Measurements from ENCODE around the gene ZNF556. TPM values are rescaled to one million over a fixed set of nuclear protein-coding genes. Genes with fewer than 3 reads are reported as not detected.
A peak's percentile ranks its signal among the peaks of the same experiment; 100 is the strongest.

The ZNF556 gene
- total and polyA plus RNA-seq, 10 of the 15 experiments (the other 5 are each of a cell fraction or from before 2014, with no cell fraction given): not detected

GRCh38 chr19:2819540-2820111 is 47.5 kb upstream of the ZNF556 start, which contains the start of gene ZNF554 (continued):
- TF ChIP-seq ZNF384 (IDR thresholded peaks at IDR 0.05; ENCODE audit: borderline replicate concordance, low read depth, low read length): no peak
- TF ChIP-seq RUNX3 (IDR thresholded peaks at IDR 0.05; ENCODE audit: low read length): peak; percentile 66
- TF ChIP-seq CUX1 (IDR thresholded peaks at IDR 0.05; ENCODE audit: insufficient replicate concordance, low read depth, low read length): no peak
- no peak for TF ChIP-seq WRNIP1 (IDR thresholded peaks at IDR 0.05; ENCODE audit: borderline replicate concordance, low read depth, low read length)
- peak; percentile 97 to 98 (median 98) for TF ChIP-seq CTCF (IDR thresholded peaks at IDR 0.05 in 2 of 3, conservative IDR thresholded peaks at IDR 0.05 in 1 of 3; ENCODE audit: control insufficient read depth in 2 of 3, extremely low read depth in 1 of 3, insufficient read depth in 1 of 3, low read depth in 3 of 3, low read length in 3 of 3)
- TF ChIP-seq USF2 (IDR thresholded peaks at IDR 0.05; ENCODE audit: borderline replicate concordance, low read depth, low read length): no peak; the same call in 1 of the 2 replicates
- peak; percentile 62; the same call in 1 of the 2 replicates for TF ChIP-seq TBL1XR1 (IDR thresholded peaks at IDR 0.05; ENCODE audit: low read depth, low read length)
- no peak for TF ChIP-seq NFYB (IDR thresholded peaks at IDR 0.05; ENCODE audit: insufficient read depth, low read depth, low read length)
- TF ChIP-seq JUNB (IDR thresholded peaks at IDR 0.05): no peak
- TF ChIP-seq FOXK2 (IDR thresholded peaks at IDR 0.05): no peak; the same call in 1 of the 2 replicates
- TF ChIP-seq NKRF (conservative IDR thresholded peaks at IDR 0.05): peak; percentile 76
- TF ChIP-seq SMAD5 (IDR thresholded peaks at IDR 0.05; ENCODE audit: low read depth): no peak
- TF ChIP-seq CHD4 (IDR thresholded peaks at IDR 0.05): no peak
- no peak for TF ChIP-seq IRF3 (IDR thresholded peaks at IDR 0.05)
- TF ChIP-seq PAX5 (IDR thresholded peaks at IDR 0.05; ENCODE audit: borderline replicate concordance, low read depth, low read length): peak; percentile 60; the same call in 1 of the 2 replicates
- no peak for TF ChIP-seq ZBTB33 (IDR thresholded peaks at IDR 0.05)

All from GM12878 (cell line).